22Rv1 (cell line): Measurements from ENCODE around the gene FDPS.

Experiments
- H3K27ac ChIP-seq: fragments of 450-650 bp; 2 replicates; pipeline ENCODE4 v1.5.1; 2017
- ZFX ChIP-seq: fragments of 450-650 bp; IDR thresholded peaks from 2 replicates; pipeline ENCODE4 v1.6.1; 2017; ENCODE audit warnings: antibody characterized with exemption, borderline replicate concordance
- TF ChIP-seq, protein P1 (sequence below): fragments of 450-650 bp; IDR thresholded peaks from 2 replicates; pipeline ENCODE4 v1.5.1; 2017; ENCODE audit warnings: mild to moderate bottlenecking

Gene FDPS

GRCh38 chr1:155334962-155335361 is 26.3 kb downstream of the FDPS start:
- no peak for TF ChIP-seq ZFX
- TF ChIP-seq, protein P1, sequence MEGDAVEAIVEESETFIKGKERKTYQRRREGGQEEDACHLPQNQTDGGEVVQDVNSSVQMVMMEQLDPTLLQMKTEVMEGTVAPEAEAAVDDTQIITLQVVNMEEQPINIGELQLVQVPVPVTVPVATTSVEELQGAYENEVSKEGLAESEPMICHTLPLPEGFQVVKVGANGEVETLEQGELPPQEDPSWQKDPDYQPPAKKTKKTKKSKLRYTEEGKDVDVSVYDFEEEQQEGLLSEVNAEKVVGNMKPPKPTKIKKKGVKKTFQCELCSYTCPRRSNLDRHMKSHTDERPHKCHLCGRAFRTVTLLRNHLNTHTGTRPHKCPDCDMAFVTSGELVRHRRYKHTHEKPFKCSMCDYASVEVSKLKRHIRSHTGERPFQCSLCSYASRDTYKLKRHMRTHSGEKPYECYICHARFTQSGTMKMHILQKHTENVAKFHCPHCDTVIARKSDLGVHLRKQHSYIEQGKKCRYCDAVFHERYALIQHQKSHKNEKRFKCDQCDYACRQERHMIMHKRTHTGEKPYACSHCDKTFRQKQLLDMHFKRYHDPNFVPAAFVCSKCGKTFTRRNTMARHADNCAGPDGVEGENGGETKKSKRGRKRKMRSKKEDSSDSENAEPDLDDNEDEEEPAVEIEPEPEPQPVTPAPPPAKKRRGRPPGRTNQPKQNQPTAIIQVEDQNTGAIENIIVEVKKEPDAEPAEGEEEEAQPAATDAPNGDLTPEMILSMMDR: no peak
- H3K27ac ChIP-seq: no peak overlapping the region

DNA sequence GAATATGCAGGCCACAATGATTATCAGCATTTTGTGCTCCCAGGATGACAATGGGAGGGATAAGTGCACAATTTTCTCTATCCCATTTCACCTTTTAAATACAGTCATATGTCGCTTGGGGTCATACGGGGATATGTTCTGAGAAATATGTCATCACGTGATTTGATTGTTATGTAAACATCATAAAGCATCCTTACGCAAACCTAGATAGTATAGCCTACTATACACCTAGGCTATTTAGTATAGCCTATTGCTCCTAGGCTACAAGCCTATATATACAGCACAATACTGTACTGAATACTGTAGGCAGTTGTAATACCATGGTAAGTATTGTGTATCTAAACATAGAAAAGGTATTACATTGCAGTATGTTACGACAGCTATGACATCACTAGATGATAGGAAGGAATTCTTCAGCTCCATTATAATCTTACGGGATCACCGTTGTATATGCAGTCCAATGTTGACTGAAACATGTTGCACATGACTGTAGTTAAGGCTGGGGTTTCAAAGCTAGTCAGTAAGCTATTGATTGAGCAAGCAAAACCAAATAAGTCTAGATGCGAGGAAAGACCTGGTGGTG is 30.9 kb downstream of the FDPS start:
- H3K27ac ChIP-seq: no peak overlapping the region
- TF ChIP-seq ZFX: no peak
- TF ChIP-seq, protein P1: no peak

GRCh38 chr1:155342842-155343241 is 34.2 kb downstream of the FDPS start:
- peak overlapping the region; percentile 22; the same call in 1 of the 2 replicates for H3K27ac ChIP-seq
- TF ChIP-seq, protein P1: no peak
- no peak for TF ChIP-seq ZFX

DNA sequence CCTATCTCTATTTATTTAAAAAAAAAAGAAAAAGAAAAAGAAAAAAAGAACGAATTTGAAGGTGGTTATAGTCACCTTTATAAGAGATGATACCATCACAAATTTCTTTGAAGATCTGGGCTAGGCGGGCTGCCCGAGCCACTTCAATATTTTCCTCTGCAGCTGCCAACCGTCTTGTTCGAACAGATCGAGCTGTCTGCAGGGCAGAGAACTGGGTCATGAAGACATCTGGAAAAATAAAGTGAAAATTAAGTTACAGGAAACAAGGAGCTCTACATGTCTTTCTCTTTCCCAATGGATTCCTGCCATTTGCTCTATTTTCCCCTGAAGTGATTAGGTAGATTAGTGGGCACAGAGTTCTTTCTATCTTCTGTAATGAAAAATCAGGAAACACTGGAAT is 44.0 kb downstream of the FDPS start:
- TF ChIP-seq, protein P1: no peak
- no peak for TF ChIP-seq ZFX

DNA sequence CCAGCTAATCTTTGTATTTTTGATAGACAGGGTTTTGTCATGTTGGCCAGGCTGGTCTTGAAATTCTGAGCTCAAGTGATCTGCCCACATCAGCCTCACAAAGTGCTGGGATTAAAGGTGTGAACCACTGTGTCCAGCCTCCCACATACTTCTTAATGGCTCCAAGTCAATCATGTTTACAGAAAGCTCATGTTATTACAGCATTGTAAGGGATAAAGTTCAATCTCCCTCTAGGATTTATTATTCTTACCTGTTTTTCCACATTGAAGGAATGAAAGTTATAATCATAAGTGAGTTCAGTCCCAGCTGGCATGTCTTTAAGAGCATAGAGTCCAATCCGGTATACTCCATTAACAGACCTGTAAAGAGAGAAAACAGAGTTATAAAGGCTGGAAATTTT is 51.4 kb downstream of the FDPS start:
- no peak overlapping the region for H3K27ac ChIP-seq
- TF ChIP-seq, protein P1: no peak
- no peak for TF ChIP-seq ZFX

More for the DNA sequence above, 44.0 kb downstream of the FDPS start:
- no peak overlapping the region for H3K27ac ChIP-seq
